Prostate gland (tissue), 2 donors: ENCODE results near the gene PRPF38B.

Source experiments
- CTCF ChIP-seq, 4 experiments: fragments of 200-600 bp in 2 of 4; fragments of 450-650 bp in 2 of 4; sonication (generic) in 2 of 4; IDR thresholded peaks; 1 replicate in 3 of 4; 2 replicates in 1 of 4; pipeline ENCODE4 v1.5.1; 2016 to 2019; ENCODE audit warnings: antibody characterized with exemption in 4 of 4, mild to moderate bottlenecking in 2 of 4, moderate library complexity in 2 of 4
- POLR2A ChIP-seq: fragments of 450-650 bp; IDR thresholded peaks from one replicate; pipeline ENCODE4 v1.6.1; 2016; ENCODE audit warnings: antibody characterized with exemption, mild to moderate bottlenecking

- TF ChIP-seq CTCF (IDR thresholded peaks at IDR 0.05) (no peak), POLR2A (peak; percentile 11)
Observed at GRCh38 chr1:108661030-108661609, 31.0 kb upstream of the PRPF38B start, which contains the start of gene HENMT1.
